IPS-18a (cell line): ENCODE measurements around the gene ACTL8.

ENCODE experiments used
- H3K27ac ChIP-seq: one replicate; pipeline ENCODE4 v1.5.1; 2013; ENCODE audit warnings: low read length
- H3K27me3 ChIP-seq: one replicate; pipeline ENCODE4 v1.6.1; 2013; ENCODE audit warnings: mild to moderate bottlenecking, low read length; ENCODE audit not compliant: control insufficient read depth, insufficient read depth
- H3K36me3 ChIP-seq: one replicate; pipeline ENCODE4 v1.6.1; 2013; ENCODE audit warnings: low read depth, low read length; ENCODE audit not compliant: control insufficient read depth
- H3K4me1 ChIP-seq: one replicate; pipeline ENCODE4 v1.6.1; 2013; ENCODE audit warnings: low read depth, low read length; ENCODE audit not compliant: control insufficient read depth
- H3K4me3 ChIP-seq: one replicate; pipeline ENCODE4 v1.5.1; 2013; ENCODE audit warnings: low read length
- H3K9ac ChIP-seq: one replicate; pipeline ENCODE4 v1.6.1; 2013; ENCODE audit warnings: mild to moderate bottlenecking, low read length, moderate library complexity
- H3K9me3 ChIP-seq: one replicate; pipeline ENCODE4 v1.6.1; 2013; ENCODE audit warnings: low read depth, low read length; ENCODE audit not compliant: control insufficient read depth

The ACTL8 gene

DNA sequence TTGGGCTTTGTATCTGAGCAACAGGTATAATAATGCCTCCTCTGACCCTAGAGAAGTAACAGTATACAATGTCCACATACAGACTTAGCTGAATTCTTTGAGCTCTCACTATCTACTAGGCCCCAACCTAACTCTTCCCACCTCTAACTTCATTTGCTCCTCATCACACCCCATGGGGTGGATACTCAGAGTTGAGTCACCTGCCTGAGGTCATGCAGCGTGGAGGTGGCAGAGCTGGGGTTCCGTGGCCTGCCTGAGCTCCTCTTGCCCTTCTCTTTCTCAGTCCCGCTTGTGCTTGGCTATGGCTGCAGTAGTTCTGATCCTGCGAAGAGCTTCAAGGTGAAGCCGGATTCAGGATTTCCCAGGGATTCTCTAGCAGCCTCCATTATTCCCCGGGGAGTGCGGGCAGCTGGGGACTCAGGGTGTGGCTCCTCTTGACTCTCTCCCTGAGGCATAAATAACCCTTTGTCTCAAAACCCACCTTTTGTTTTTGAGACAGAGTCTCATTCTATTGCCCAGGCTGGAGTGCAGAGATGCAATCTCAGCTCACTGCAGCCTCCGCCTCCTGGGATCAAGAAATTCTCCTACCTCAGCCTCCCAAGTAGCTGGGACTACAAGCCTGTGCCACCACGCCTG, 29.9 kb upstream of the ACTL8 start:
- no peaks in the 10 kb centered on the region for H3K27me3 ChIP-seq
- no peaks in the 10 kb centered on the region for H3K9me3 ChIP-seq
- no peak overlapping the region for H3K27ac ChIP-seq
- H3K4me3 ChIP-seq: no peak overlapping the region
- no peaks in the 10 kb centered on the region for H3K4me1 ChIP-seq
- no peaks in the 10 kb centered on the region for H3K36me3 ChIP-seq
- no peak overlapping the region for H3K9ac ChIP-seq

DNA sequence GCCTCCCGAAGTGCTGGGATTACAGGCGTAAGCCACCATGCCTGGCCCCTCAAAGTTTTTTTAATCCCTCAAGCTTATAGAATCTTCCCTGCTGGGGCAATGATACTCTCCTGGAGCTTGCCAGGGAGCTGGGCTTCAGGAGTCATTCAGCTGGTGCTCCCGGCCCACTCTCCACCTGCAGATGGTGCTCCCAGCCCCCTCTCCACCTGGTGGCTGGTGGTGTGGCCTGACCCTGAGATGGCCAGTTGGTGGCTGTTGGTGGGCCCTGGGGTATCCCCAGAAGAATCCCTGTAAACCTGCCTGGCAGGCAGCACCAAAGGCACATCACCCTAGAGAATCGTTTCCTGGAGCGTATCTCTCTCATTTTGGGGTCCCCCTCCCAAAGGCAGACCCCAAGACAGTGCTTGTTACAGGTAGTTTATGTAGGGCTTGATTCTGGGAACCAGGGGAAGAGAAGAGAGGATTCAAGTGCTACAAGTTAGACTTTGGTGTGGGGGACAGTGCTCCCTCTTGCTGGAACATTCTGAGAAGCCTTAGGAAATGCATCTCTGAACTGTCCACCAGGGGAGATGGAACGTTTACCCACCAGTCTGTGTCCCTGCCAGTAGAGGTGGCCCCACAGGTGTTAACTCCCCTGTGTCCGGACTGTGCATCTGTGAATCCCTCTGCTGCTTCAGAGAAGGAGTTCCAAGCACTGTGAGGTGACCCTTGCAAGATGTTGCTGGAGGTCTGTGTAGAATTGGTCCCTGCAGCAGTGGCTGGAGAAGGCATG, 29.1 kb upstream of the ACTL8 start:
- Histone ChIP-seq H3K4me1 (no peaks in the 10 kb centered on the region), H3K36me3 (no peaks in the 10 kb centered on the region), H3K9me3 (no peaks in the 10 kb centered on the region), H3K27me3 (no peaks in the 10 kb centered on the region), H3K4me3 (no peak overlapping the region), H3K9ac (no peak overlapping the region), H3K27ac (no peak overlapping the region)

DNA sequence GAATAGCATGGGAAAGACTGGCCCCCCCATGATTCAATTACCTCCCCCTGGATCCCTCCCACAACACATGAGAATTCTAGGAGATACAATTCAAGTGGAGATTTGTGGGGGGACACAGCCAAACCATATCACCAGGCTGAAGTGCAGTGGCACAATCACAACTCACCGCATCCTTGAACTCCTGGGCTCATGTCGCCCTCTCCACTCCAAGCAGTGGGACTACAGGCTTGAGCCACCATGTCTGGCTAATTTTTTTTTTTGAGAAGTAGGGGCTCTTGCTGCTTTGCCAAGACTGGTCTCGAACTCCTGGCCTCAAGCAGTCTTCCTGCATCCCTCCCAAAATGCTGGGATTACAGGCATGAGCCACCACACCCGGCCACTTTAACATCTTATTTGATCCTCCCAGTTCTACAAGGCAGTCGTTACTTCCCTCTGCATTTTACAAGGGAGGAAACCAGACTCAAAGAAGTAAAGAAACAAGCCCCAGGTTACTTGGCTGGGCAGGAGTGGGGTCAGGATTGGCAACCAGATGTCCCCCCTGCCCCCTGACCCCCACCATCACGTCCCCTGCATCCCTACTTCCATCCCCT, 26.9 kb upstream of the ACTL8 start:
- no peak overlapping the region for H3K9ac ChIP-seq
- H3K4me3 ChIP-seq: no peak overlapping the region
- no peak overlapping the region for H3K27ac ChIP-seq
- no peaks in the 10 kb centered on the region for H3K36me3 ChIP-seq
- H3K27me3 ChIP-seq: no peaks in the 10 kb centered on the region
- no peaks in the 10 kb centered on the region for H3K4me1 ChIP-seq
- no peaks in the 10 kb centered on the region for H3K9me3 ChIP-seq

DNA sequence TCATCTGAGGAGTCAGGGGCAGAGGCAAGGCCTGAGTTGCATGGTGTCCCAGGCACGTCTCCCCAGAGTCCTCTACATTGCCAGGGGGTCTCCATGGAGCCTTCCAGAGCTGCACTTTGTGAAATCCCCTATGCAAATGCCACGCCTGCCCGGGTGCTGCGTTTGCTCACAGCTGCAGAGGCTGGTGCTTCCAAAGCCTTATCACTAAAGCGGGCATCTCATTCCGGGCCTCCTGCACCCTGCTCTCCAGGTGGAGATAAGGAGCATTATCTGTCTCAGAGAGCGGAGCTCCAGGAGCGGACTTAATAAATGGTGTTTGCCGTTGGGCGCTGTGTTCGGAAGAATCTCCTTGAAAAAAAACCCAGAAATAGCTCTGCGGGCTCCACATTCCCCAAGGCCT, 25.9 kb upstream of the ACTL8 start:
- no peaks in the 10 kb centered on the region for H3K36me3 ChIP-seq
- H3K27me3 ChIP-seq: no peaks in the 10 kb centered on the region
- H3K27ac ChIP-seq: no peak overlapping the region
- H3K9ac ChIP-seq: no peak overlapping the region
- H3K4me3 ChIP-seq: no peak overlapping the region
- no peaks in the 10 kb centered on the region for H3K9me3 ChIP-seq
- no peaks in the 10 kb centered on the region for H3K4me1 ChIP-seq

DNA sequence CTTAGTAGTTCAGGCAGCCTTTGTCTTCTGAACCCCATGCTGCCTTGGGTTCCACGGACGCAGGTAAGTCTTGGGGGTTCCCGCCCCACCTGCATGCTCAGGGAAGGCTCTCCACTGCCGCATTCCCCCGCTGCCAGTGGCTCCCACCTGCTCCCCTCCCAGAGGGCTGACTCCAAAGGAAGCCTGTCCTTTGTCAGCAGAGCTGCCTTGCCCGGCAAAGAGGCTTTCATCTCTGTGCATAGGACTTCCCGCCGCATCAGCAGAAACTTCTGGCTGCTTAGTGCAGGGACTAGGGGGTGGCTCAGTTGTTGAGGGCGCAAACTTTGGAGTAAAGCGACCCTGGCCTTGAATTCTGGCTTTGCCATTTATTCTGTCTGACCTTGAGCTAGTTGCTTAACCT, 25.2 kb upstream of the ACTL8 start:
- H3K4me3 ChIP-seq: no peak overlapping the region
- H3K9ac ChIP-seq: no peak overlapping the region
- no peaks in the 10 kb centered on the region for H3K9me3 ChIP-seq
- H3K4me1 ChIP-seq: no peaks in the 10 kb centered on the region
- no peak overlapping the region for H3K27ac ChIP-seq
- no peaks in the 10 kb centered on the region for H3K27me3 ChIP-seq
- no peaks in the 10 kb centered on the region for H3K36me3 ChIP-seq

DNA sequence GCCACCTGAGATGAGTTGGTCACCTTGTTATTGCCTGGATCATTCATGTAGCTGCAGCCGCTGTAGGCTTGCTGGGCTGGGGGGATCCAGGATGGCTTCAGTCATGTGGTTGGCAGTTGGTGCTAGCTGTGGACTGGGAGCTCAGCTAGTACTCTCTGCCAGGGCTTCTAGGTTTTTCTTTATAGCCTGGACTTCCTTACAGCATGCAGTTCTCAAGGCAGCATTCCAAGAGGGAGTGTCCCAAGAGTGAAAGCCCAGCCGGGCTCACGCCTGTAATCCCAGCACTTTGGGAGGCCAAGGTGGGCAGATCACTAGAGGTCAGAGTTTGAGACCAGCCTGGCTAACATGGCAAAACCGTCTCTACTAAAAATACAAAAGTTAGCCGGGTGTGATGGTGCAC, 23.7 kb upstream of the ACTL8 start:
- Histone ChIP-seq H3K27me3 (no peaks in the 10 kb centered on the region), H3K9ac (no peak overlapping the region), H3K27ac (no peak overlapping the region), H3K4me3 (no peak overlapping the region), H3K4me1 (no peaks in the 10 kb centered on the region), H3K36me3 (no peaks in the 10 kb centered on the region), H3K9me3 (no peaks in the 10 kb centered on the region)

DNA sequence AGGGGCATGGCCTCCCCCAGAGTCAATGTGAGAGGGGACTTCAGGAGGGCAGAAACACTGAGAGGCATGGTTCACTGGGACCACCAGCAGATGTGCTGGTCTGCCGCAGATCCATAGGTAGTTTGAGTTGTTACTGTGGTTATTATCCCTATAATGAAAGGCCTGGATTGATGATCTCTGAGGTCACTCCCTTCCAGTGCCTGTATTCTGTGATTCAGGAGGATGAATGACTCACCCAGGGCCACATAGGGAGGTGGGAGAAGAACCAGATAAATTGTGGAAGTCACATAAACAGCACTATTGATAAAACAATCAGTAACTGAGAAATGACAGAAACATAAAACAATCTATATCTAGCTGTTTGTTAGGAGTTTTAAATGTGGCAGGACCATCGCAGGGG, 22.7 kb upstream of the ACTL8 start:
- no peaks in the 10 kb centered on the region for H3K36me3 ChIP-seq
- H3K4me3 ChIP-seq: no peak overlapping the region
- no peak overlapping the region for H3K27ac ChIP-seq
- no peak overlapping the region for H3K9ac ChIP-seq
- no peaks in the 10 kb centered on the region for H3K4me1 ChIP-seq
- no peaks in the 10 kb centered on the region for H3K9me3 ChIP-seq
- H3K27me3 ChIP-seq: no peaks in the 10 kb centered on the region

DNA sequence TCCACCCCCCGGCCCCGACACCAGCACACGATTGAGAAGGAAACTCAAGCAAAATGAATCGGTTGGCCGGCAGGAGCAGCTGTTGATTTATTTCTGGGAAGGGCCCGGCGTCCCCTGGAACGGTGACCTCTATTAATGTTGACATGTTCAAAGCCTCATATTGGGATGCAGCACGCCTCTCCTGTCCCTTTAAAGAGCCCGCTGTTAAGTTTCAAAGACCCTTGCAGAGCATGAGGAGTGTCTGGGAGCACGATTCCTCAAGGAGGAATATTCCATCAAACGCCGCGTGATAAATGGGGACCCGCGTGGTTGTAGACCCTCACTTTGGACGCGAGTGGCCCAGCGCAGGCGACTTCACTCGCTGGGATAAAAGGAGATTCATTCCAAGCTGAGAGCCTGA, 21.5 kb upstream of the ACTL8 start:
- Histone ChIP-seq H3K27ac (no peak overlapping the region), H3K9ac (no peak overlapping the region), H3K36me3 (no peaks in the 10 kb centered on the region), H3K4me3 (no peak overlapping the region), H3K27me3 (no peaks in the 10 kb centered on the region), H3K4me1 (no peaks in the 10 kb centered on the region), H3K9me3 (no peaks in the 10 kb centered on the region)

DNA sequence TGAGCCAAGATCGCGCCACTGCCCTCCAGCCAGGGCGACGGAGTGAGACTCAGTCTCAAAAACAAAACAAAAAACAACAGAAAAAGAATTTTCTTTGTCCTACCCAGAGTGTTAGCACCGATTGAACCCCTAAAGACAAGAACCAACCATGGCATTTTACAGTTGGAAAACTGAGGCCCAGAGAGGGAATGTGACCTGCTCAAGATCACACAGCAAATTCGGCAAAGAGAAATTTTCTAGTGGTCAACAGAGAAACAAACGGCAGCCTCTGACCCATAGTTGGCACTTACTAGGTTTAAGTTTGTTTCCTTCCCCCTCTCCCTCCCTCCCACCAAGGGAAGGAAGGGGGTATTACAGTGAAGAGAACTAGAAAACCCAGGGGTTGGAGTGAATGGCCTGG, 20.5 kb upstream of the ACTL8 start:
- H3K36me3 ChIP-seq: no peaks in the 10 kb centered on the region
- H3K27me3 ChIP-seq: no peaks in the 10 kb centered on the region
- no peak overlapping the region for H3K27ac ChIP-seq
- H3K9ac ChIP-seq: no peak overlapping the region
- H3K4me1 ChIP-seq: no peaks in the 10 kb centered on the region
- H3K9me3 ChIP-seq: no peaks in the 10 kb centered on the region
- no peak overlapping the region for H3K4me3 ChIP-seq

DNA sequence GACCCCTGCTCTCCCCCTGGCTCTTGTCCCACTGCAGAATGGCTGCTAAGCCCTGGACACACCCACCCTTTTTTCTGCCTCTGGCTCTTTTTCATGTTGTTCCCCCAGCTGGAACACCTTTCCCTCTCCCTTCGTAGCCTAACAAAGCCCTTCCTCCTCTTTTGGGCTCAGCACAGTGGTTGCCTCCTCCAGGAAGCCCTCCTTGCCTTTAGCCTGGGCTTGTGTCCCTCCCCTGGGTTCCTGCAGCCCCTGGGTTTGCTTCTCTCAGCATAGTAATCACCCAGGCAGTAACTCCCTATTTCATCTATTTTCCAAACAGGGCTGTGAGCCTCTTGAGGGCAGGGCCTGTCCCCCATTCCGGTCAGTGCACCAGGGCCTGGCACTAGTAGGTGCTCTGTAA, 19.8 kb upstream of the ACTL8 start:
- H3K9ac ChIP-seq: no peak overlapping the region
- H3K9me3 ChIP-seq: no peaks in the 10 kb centered on the region
- H3K4me1 ChIP-seq: no peaks in the 10 kb centered on the region

DNA sequence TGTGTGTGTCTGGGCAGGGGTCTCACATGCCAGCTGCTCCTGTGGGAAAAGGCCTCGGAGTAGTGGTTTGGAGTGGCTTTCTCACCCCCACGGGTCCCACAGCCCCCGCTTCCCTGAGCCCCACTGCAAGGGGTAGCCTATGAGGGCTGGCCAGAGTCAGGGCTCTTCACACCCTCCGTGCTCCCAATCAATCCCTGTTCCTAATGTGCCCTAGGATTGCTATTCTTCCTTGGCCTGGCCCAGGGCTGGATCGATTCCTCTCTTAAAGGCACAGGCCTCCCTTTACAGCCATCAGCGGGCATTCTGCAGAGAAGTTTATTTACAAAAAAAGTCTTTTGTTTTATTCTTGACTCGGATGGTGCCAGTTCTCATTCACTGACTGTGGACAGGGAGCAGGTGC, 19.3 kb upstream of the ACTL8 start:
- H3K9ac ChIP-seq: no peak overlapping the region
- no peak overlapping the region for H3K27ac ChIP-seq
- no peaks in the 10 kb centered on the region for H3K36me3 ChIP-seq
- H3K9me3 ChIP-seq: no peaks in the 10 kb centered on the region
- H3K4me1 ChIP-seq: no peaks in the 10 kb centered on the region
- no peak overlapping the region for H3K4me3 ChIP-seq
- no peaks in the 10 kb centered on the region for H3K27me3 ChIP-seq

More for the DNA sequence above, 19.8 kb upstream of the ACTL8 start:
- no peak overlapping the region for H3K4me3 ChIP-seq
- no peaks in the 10 kb centered on the region for H3K36me3 ChIP-seq
- H3K27ac ChIP-seq: no peak overlapping the region
- no peaks in the 10 kb centered on the region for H3K27me3 ChIP-seq

DNA sequence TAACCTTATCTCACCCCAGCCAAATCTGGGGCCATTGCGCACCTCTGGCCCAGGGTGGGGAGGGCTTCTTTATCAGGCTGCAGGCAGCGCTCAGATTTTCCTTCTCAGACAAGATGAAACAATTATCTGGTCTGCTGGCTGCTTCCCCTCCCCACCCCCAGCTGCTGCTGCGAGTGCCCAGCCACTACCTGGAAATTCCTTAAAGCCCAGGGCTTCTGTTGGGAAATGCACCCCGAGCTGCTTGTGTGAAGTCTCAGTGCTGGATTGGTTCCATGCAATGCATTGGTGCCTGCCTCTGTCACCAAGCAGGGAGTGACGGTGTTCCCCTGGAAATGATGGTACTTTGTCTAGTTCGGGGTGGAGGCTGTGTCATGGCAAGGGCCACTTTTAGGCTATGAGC, 18.5 kb upstream of the ACTL8 start:
- no peaks in the 10 kb centered on the region for H3K9me3 ChIP-seq
- H3K36me3 ChIP-seq: no peaks in the 10 kb centered on the region
- no peak overlapping the region for H3K4me3 ChIP-seq
- H3K27me3 ChIP-seq: no peaks in the 10 kb centered on the region
- no peak overlapping the region for H3K27ac ChIP-seq
- no peak overlapping the region for H3K9ac ChIP-seq
- no peaks in the 10 kb centered on the region for H3K4me1 ChIP-seq
